Measurements from ENCODE around the gene MMP12.

DNA sequence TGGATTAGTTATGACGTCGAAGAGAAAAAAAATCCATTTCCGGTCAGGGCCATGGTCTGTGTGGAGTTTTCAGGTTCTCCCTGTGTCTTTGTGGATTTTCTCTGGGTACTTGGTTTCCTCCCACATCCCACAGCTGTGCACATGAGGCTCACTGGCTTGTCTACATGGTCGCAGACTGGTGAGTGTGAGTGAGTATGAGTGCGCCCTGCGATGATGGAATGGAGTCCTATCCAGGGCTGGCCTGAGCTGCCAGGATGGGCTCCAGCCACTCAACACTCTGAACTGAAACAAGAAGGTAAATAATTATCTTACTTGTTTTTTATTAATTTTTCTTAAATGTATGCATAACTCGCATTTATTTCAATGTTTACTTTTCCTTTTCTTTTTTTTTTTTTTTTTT lies 42.2 kb downstream of the MMP12 start:
- TF ChIP-seq, protein P1, sequence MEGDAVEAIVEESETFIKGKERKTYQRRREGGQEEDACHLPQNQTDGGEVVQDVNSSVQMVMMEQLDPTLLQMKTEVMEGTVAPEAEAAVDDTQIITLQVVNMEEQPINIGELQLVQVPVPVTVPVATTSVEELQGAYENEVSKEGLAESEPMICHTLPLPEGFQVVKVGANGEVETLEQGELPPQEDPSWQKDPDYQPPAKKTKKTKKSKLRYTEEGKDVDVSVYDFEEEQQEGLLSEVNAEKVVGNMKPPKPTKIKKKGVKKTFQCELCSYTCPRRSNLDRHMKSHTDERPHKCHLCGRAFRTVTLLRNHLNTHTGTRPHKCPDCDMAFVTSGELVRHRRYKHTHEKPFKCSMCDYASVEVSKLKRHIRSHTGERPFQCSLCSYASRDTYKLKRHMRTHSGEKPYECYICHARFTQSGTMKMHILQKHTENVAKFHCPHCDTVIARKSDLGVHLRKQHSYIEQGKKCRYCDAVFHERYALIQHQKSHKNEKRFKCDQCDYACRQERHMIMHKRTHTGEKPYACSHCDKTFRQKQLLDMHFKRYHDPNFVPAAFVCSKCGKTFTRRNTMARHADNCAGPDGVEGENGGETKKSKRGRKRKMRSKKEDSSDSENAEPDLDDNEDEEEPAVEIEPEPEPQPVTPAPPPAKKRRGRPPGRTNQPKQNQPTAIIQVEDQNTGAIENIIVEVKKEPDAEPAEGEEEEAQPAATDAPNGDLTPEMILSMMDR (IDR thresholded peaks at IDR 0.05) = no peak
- TF ChIP-seq POLR2A (IDR thresholded peaks at IDR 0.05) = no peak

Data from ovary (tissue), 3 donors.